Measurements from ENCODE around the gene FLT1. TPM values are rescaled to one million over a fixed set of nuclear protein-coding genes. Genes with fewer than 3 reads are reported as not detected.

FLT1 gene
- total RNA-seq, 1 donor from 2014 or later = 0.47 TPM

DNA sequence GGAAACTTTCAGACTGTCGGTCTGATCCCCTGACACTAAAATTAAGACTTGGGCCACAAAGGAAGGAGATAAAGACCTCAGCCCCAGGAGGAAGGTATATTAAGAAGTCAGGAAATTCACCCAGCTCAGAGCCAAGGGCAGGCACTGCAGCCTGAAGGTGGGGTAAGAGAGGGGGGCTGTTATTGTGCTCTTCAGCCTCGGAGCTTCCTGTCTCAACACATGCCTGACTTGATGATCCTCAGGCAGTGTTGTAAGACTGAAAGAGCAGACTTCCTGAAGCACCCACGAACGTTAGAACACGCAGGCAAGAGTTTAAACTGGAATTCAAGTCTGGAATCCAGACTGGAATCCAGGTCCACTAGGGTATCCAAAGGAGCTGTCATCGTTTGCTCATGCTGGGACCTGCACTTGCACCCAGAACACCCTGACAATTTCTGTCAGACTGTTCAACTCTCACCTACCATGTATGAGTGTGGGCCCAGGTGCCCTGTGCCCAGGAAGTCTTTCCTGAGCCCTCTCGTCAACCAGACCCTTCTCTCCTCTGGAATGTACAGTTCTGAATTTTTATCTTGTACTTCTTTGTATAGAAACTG lies 10.7 kb upstream of the FLT1 start:
- Mint-ChIP-seq H3K36me3 (no peaks in the 10 kb centered on the region), H3K27ac (no peak overlapping the region), H3K4me3 (no peak overlapping the region), H3K27me3 (ENCODE audit: insufficient read depth, low read depth) (peaks cover 7% of the 10 kb centered on the region), H3K9me3 (no peaks in the 10 kb centered on the region), H3K4me1 (peaks cover 3% of the 10 kb centered on the region)
- no peak for DNase-seq (ENCODE audit: low spot score)
- H3K27me3 ChIP-seq = no peaks in the 10 kb centered on the region
- H4K20me1 ChIP-seq (ENCODE audit: low read depth) = no peaks in the 10 kb centered on the region
- H2AFZ ChIP-seq (replicated peaks) = no peak overlapping the region
- H3K27ac ChIP-seq = no peak overlapping the region
- H3K79me2 ChIP-seq (ENCODE audit: low read depth) = no peaks in the 10 kb centered on the region
- no peaks in the 10 kb centered on the region for H3K36me3 ChIP-seq
- H3K4me1 ChIP-seq = no peaks in the 10 kb centered on the region
- no peaks in the 10 kb centered on the region for H3F3A ChIP-seq (ENCODE audit: low read depth)
- H3K9me3 ChIP-seq (ENCODE audit: low read depth) = no peaks in the 10 kb centered on the region
- no peak overlapping the region for H3K9ac ChIP-seq
- TF ChIP-seq EZH2phosphoT487 (IDR thresholded peaks at IDR 0.05) = no peak
- no peak for TF ChIP-seq EZH2 (IDR thresholded peaks at IDR 0.05)
- TF ChIP-seq, protein P1, sequence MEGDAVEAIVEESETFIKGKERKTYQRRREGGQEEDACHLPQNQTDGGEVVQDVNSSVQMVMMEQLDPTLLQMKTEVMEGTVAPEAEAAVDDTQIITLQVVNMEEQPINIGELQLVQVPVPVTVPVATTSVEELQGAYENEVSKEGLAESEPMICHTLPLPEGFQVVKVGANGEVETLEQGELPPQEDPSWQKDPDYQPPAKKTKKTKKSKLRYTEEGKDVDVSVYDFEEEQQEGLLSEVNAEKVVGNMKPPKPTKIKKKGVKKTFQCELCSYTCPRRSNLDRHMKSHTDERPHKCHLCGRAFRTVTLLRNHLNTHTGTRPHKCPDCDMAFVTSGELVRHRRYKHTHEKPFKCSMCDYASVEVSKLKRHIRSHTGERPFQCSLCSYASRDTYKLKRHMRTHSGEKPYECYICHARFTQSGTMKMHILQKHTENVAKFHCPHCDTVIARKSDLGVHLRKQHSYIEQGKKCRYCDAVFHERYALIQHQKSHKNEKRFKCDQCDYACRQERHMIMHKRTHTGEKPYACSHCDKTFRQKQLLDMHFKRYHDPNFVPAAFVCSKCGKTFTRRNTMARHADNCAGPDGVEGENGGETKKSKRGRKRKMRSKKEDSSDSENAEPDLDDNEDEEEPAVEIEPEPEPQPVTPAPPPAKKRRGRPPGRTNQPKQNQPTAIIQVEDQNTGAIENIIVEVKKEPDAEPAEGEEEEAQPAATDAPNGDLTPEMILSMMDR (IDR thresholded peaks at IDR 0.05) = no peak
- H3K4me2 ChIP-seq = no peak overlapping the region
- no peak overlapping the region for H3K4me3 ChIP-seq

DNA sequence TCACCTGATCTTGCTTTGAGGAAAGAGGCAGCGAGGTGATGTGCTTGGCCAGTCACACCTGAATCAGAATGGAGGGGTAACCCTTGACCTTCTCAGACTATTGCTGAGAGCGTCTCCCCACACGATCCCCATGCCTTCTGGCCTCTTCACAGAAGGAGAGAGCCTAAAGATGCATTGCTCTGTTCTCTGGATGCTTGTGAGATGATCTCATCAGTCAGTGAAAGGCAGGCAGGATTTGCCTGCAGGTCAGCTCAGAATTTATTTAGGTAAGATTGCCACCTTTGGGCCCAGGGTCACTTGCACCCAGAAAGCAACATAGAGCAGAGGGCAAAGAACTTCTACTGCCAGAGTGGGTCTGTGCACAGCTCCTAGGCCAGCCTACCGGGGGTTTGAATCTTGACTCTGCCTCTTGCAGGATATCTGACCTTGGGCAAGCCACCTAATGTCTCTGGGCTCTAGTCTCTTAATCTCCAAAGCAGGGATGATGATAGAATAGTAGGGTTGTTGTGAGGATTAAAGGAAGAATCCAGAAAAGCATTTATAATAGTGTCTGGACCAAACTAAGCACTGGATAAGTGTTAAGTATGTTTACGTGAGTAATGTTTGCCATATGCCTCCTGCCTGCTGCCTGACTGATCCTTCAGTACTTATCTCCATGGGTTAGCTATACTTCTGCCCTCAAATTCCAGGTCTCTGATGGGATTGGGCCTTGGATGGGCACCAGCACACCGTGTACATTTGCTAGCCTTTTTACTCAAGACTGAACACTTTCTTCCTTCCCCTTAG lies 8.4 kb upstream of the FLT1 start:
- H3K4me3 Mint-ChIP-seq = no peak overlapping the region

DNA sequence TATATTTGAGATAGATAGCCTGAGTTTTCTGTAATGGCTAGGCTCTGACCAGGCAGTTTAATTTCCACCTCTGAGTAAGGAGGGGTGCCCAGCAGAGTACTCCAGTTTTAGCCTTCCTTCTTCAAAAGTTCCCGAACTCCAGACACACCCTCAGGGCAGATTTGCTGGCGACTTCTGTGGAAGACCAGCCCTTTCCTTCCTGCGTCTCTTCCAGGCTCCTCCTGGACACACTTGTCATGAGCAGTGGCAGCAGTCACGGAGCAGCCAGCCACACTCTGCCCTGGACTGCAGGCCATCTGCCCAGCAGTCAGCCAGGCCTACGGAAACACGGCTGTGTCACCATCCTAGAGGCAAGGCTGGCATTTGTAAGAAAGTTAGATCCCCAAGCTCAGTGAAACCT lies 6.6 kb upstream of the FLT1 start:
- no peak overlapping the region for H3K27ac Mint-ChIP-seq
- peaks cover 32% of the 10 kb centered on the region for H3K27me3 Mint-ChIP-seq (ENCODE audit: insufficient read depth, low read depth)

More for the DNA sequence above, 8.4 kb upstream of the FLT1 start:
- Histone ChIP-seq H3F3A (ENCODE audit: low read depth) (no peaks in the 10 kb centered on the region), H3K9ac (no peak overlapping the region), H3K9me3 (ENCODE audit: low read depth) (no peaks in the 10 kb centered on the region), H3K27ac (no peak overlapping the region), H3K36me3 (no peaks in the 10 kb centered on the region), H3K79me2 (ENCODE audit: low read depth) (no peaks in the 10 kb centered on the region), H4K20me1 (ENCODE audit: low read depth) (no peaks in the 10 kb centered on the region), H3K27me3 (peaks cover 6% of the 10 kb centered on the region), H2AFZ (replicated peaks) (no peak overlapping the region), H3K4me2 (no peak overlapping the region), H3K4me1 (no peaks in the 10 kb centered on the region), H3K4me3 (no peak overlapping the region)
- no peak overlapping the region for H3K27ac Mint-ChIP-seq
- H3K4me1 Mint-ChIP-seq = peaks cover 3% of the 10 kb centered on the region
- H3K27me3 Mint-ChIP-seq (ENCODE audit: insufficient read depth, low read depth) = peaks cover 16% of the 10 kb centered on the region
- H3K9me3 Mint-ChIP-seq = no peaks in the 10 kb centered on the region
- no peak for DNase-seq (ENCODE audit: low spot score)
- no peaks in the 10 kb centered on the region for H3K36me3 Mint-ChIP-seq
- no peak for TF ChIP-seq EZH2 (IDR thresholded peaks at IDR 0.05)
- TF ChIP-seq EZH2phosphoT487 (IDR thresholded peaks at IDR 0.05) = no peak
- TF ChIP-seq, protein P1 (IDR thresholded peaks at IDR 0.05) = no peak

More for the DNA sequence above, 6.6 kb upstream of the FLT1 start:
- no peak overlapping the region for H3K4me3 Mint-ChIP-seq
- Histone ChIP-seq H3K4me3 (no peak overlapping the region), H3K36me3 (no peaks in the 10 kb centered on the region), H2AFZ (replicated peaks) (no peak overlapping the region), H3K4me2 (no peak overlapping the region), H3K27me3 (peaks cover 25% of the 10 kb centered on the region), H3K9me3 (ENCODE audit: low read depth) (no peaks in the 10 kb centered on the region), H3F3A (ENCODE audit: low read depth) (no peaks in the 10 kb centered on the region), H4K20me1 (ENCODE audit: low read depth) (no peaks in the 10 kb centered on the region), H3K79me2 (ENCODE audit: low read depth) (no peaks in the 10 kb centered on the region), H3K9ac (no peak overlapping the region), H3K4me1 (no peaks in the 10 kb centered on the region), H3K27ac (no peak overlapping the region)
- no peaks in the 10 kb centered on the region for H3K9me3 Mint-ChIP-seq
- no peak for TF ChIP-seq EZH2phosphoT487 (IDR thresholded peaks at IDR 0.05)
- TF ChIP-seq, protein P1 (IDR thresholded peaks at IDR 0.05) = no peak
- peaks cover 3% of the 10 kb centered on the region for H3K4me1 Mint-ChIP-seq
- H3K36me3 Mint-ChIP-seq = no peaks in the 10 kb centered on the region
- no peak for DNase-seq (ENCODE audit: low spot score)

Data from neural progenitor cell (in vitro differentiated cells).